ENCODE results near the gene DYRK1A.

GRCh38 chr21:37398697-37399096, 32.1 kb downstream of the DYRK1A start:
- TF ChIP-seq CTCF (IDR thresholded peaks at IDR 0.05) (no peak), EZH2phosphoT487 (IDR thresholded peaks at IDR 0.05) (no peak)

All from neural progenitor cell (in vitro differentiated cells).